ENCODE results near the gene TM9SF1.

TM9SF1 gene

DNA sequence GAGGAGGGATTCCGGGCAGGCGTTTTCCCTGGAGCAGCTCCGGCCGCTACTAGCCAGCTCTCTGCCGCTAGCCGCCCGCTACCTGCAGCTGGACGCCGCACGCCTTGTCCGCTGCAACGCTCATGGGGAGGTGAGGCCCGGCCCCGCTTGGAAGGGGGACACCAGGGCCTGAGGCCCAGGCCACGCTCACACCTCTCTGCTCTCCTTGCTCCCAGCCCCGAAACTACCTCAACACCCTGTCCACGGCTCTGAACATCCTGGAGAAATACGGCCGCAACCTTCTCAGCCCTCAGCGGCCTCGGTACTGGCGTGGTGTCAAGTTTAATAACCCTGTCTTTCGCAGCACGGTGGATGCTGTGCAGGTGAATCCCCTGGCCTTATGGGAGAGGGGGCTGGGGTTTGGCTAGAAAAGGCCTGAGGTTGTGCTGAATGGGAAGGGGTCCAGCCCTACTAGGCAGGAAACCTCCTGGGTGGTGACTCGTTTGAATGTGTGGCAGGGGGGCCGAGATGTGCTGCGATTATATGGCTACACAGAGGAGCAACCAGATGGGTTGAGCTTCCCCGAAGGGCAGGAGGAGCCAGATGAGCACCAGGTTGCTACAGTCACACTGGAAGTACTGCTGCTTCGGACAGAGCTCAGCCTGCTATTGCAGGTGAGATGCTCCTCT lies 47.3 kb downstream of the TM9SF1 start:
- DNase-seq: no peak

DNA sequence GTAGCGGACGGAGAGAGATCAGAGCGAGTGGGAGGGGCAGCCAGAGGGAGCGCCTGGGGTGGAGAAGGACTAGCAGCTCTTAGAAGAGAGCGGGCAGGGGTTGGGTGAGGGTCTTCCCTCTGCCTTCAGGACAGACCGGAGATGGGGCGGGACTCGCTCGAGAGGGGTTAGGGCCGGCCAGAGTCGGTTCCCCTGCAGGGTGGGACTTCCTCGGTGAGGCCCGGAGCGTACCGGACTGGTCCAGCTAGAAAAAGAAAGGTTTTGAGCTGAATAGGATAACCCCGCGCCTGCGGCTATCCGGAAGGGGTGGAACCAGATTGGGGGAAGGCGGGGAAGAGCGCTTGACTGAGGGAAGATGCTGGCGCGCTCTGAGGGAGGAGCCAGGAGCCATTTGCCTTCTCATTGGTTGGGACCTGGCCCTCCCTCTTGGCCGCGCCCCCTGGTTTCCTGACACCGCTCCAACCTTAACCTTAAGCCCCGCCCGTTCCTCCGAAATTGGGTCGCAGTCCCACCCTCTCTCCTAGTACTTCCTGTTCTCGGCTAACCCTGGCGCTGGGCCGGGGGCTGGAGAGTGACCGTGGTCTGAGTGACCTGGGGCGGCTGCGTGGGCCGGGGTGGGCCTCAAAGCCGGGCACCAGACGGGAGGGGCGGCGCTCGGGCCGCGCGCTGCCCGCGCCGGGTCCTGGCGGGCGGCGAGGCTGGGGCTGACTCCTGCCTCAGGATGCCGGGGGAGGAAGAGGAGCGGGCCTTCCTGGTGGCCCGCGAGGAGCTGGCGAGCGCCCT lies 48.1 kb downstream of the TM9SF1 start, which contains the start of gene RNF31:
Gene RNF31, plus strand, starts transcription at position 521 of the 783 bp plus-strand sequence. Its CDS starts 201 bp downstream, at position 722.
- peak; percentile 96 for DNase-seq

DNA sequence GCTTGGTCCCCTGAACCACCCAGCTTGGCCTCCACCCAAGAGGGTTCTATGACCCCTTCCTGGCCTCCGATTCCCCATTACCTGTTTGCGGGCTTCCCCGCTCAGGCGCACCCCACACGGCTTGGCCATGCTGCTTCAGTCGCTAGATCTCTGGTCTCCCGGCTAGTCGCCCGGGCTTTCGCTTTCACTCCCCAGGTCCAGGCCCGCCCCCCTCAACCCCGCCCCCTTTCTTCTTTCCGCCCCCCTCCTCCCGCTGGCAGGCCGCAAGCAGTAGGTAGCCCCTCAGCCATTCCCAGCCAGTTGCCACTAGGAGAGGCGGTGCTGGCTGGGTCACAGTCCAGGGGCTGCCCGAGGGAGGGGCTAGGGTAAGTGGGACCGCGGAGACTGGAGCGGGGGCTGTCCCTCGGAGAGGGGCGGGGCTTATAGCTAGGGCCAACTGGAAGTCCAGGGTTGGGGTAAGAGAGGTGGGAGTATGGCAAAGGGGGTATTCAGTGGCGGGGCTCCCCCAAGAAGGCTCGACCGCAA lies 48.7 kb downstream of the TM9SF1 start, which contains the start of gene PSME2:
Gene PSME2, minus strand, starts transcription at position 158 of the 525 bp plus-strand sequence. Its CDS starts 29 bp downstream, at position 129.
- DNase-seq: peak; percentile 92

GRCh38 chr14:24145690-24146452 lies 49.4 kb downstream of the TM9SF1 start:
- DNase-seq: no peak

DNA sequence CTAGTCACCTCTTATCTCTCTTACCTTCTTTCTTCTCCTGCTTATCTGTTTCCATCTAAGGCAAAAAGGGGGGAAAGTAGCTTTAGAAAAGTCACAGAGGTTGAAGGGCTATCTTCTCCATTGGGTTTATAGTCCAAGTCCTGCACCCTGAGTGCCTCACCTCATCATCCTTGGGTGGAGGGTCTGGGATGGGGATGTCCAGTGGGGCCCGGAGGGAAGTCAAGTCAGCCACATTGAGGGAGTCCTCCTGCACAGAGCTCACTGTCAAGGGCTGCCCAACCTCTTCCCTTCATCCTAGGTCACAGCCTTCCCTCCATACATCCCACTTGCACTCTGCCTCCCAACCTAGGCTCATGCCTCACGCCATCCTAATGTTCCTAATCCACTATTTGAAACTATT lies 50.0 kb downstream of the TM9SF1 start:
- DNase-seq: no peak

DNA sequence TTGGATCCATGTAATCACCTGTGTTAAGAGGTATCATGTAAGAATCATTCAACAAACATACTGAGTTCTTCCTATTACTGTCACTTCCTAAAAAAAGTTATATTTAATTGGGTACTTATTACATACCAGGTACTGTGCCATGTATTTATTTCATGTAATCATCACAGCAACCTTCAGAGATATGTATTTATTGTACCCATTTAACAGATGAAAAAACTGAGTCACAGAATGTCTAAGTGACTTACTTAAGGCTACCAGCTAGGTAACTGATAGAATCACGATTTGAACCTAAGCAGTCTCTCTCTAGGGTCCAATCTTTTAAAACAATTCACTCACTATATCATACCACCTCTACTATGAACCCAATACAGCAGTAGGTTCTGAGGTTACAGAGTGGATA lies 50.8 kb downstream of the TM9SF1 start:
- DNase-seq: no peak

DNA sequence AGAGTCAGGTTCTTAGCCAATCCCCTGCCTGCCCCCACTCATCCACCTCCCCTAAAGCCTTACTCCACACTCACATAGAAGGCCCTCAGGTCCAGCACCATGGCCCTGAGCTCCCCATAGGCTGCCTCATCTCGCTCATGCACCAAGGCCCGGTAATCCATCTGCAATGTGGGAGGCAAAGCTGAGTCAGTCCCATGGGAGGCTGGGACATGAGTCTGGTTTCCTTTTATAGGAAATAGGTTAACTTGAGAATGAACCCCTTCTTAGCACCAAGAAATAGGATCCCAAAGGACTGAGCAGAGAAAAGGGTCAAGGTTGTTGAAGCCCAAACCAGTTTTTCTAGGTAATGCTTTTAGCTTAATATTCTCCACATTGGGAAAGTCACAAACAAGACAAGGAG lies 51.7 kb downstream of the TM9SF1 start:
- no peak for DNase-seq

- peak; percentile 99 for DNase-seq
These were observed 54.0 kb downstream of the TM9SF1 start, which contains the start of gene EMC9 for GRCh38 chr14:24141097-24141880. TSS of gene EMC9 (minus strand) at chr14:24141591. CDS start at chr14:24141304, 287 bp downstream.

DNA sequence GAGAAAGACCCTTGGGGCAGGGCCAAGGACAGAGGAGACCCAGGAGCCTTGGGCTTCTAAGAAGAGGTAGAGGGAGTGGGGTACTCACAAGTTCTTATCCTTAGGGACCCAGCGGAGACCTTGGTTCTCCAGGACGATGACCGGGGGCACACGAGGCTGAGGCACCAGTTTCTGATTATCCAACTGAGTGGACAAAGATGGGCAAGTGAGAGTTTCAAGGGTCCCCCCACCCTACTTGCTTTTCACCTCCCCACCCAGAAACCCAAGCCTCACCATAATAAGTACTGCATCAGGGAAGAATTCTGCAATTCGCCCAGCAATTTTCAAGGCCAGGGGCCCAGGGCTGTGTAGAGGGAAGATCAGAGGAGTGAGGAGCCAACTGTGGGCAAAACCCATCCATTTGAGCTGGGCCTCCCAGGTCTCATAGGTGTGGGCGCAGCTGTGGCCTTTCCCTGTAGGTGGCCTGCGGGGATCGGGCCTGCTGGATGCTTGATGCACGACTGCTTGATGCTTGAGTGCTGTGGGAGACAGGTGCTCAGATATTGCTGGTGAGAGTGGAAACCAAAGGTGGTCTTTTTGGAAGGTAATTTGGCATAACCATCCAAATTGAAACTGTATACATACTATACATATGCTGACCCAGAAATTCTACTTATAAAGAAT lies 55.8 kb downstream of the TM9SF1 start:
- peak; percentile 19 for DNase-seq

Data from CD4-positive, alpha-beta T cell treated with Interleukin-4 for 4 hours (primary cell).